K562 (cell line): Measurements from ENCODE around the gene ZCCHC24. TPM values are rescaled to one million over a fixed set of nuclear protein-coding genes. Genes with fewer than 3 reads are reported as not detected.

Source experiments
- ATAC-seq: fragments of 200-7000 bp; cut with Tn5 transposase; 3 replicates; pipeline ENCODE4 v1.9.1; 2020; ENCODE audit warnings: moderate library complexity
- BruUV-seq: library from RNA; stranded (reverse); fragments of 400-500 nt; replicated peaks from 2 replicates; lab custom pipeline; 2021; lab: Mats Ljungman, UMichigan
- CTCF ChIA-PET: fragments of 300-600 bp; formaldehyde crosslinking; extraction: SDS; loops from one replicate; lab custom pipeline; 2021; ENCODE audit warnings: low intra/inter-chr PET ratio; lab: Yijun Ruan, JAX
- POLR2A ChIA-PET: fragments of 300-600, 350-650 bp; sonication (Branson Sonifier 250); formaldehyde crosslinking; extraction: SDS; loops from one replicate; lab custom pipeline; 2021; ENCODE audit warnings: antibody characterized with exemption, inconsistent platforms; lab: Yijun Ruan, JAX
- DNase-seq, 4 experiments: peaks; one replicate each; pipeline versions ENCODE4 v3.0.0 to v3.0.0-alpha.2; 2011 to 2018; ENCODE audit warnings: low spot score in 3 of 4, mixed read lengths in 3 of 4; ENCODE audit errors: extremely low read depth in 1 of 4
- FAIRE-seq: peaks from 2 replicates; lab custom pipeline; 2011; peaks lifted over from hg19 to GRCh38; lab: Jason Lieb, UNC
- H2AFZ ChIP-seq: 2 replicates; pipeline ENCODE4 v1.6.0; 2011; ENCODE audit warnings: low read depth, low read length, control low read depth, inconsistent platforms
- H3K27ac ChIP-seq: fragments of 200-600 bp; 3 replicates; pipeline ENCODE4 v1.8.0; 2011; ENCODE audit warnings: low read depth, mild to moderate bottlenecking, control low read depth, inconsistent platforms, low read length, moderate library complexity, mixed read lengths; ENCODE audit errors: extremely low read depth
- H3K27me3 ChIP-seq, 2 experiments: fragments of 300-600 bp in 1 of 2; 2 replicates in 1 of 2; 3 replicates in 1 of 2; pipeline versions ENCODE4 v1.6.0 to v1.8.0; 2011; ENCODE audit warnings: inconsistent platforms in 2 of 2, low read length in 2 of 2, mild to moderate bottlenecking in 1 of 2, mixed read lengths in 1 of 2, moderate library complexity in 1 of 2; ENCODE audit not compliant: control insufficient read depth in 2 of 2, insufficient read depth in 2 of 2
- H3K36me3 ChIP-seq: fragments of 300-600 bp; 3 replicates; pipeline ENCODE4 v1.8.0; 2011; ENCODE audit warnings: mild to moderate bottlenecking, low read length, inconsistent platforms; ENCODE audit not compliant: control insufficient read depth, insufficient read depth
- H3K4me1 ChIP-seq, 2 experiments: fragments of 200-600 bp in 1 of 2; replicated peaks in 1 of 2; 2 replicates in 1 of 2; 3 replicates in 1 of 2; pipeline versions ENCODE4 v1.5.1 to v1.8.0; 2011; ENCODE audit warnings: inconsistent platforms in 2 of 2, low read length in 2 of 2, mild to moderate bottlenecking in 1 of 2, mixed read lengths in 1 of 2, moderate library complexity in 1 of 2; ENCODE audit not compliant: control insufficient read depth in 2 of 2, insufficient read depth in 2 of 2
- H3K4me2 ChIP-seq: 2 replicates; pipeline ENCODE4 v1.6.1; 2011; ENCODE audit warnings: low read length, control low read depth, inconsistent platforms, mixed read lengths; ENCODE audit not compliant: insufficient read depth
- H3K4me3 ChIP-seq: fragments of 200-600 bp; sonication (generic), shearing (Covaris generic); 2 replicates; pipeline ENCODE4 v1.5.1; 2016; ENCODE audit warnings: control low read depth, inconsistent platforms
- H3K79me2 ChIP-seq: fragments of 200-600 bp; 3 replicates; pipeline ENCODE4 v1.8.0; 2011; ENCODE audit warnings: low read length, inconsistent platforms; ENCODE audit not compliant: control insufficient read depth, insufficient read depth
- H3K9ac ChIP-seq, 2 experiments: 2 replicates each; pipeline versions ENCODE4 v1.6.0 to v1.6.1; 2011; ENCODE audit warnings: low read depth in 2 of 2, low read length in 2 of 2, control low read depth in 1 of 2, inconsistent platforms in 1 of 2, mild to moderate bottlenecking in 1 of 2, mixed read lengths in 1 of 2; ENCODE audit not compliant: insufficient read depth in 1 of 2
- H3K9me1 ChIP-seq: one replicate; pipeline ENCODE4 v1.6.0; 2011; ENCODE audit warnings: inconsistent platforms, mild to moderate bottlenecking, low read length, moderate library complexity; ENCODE audit not compliant: control insufficient read depth, insufficient read depth
- H3K9me3 ChIP-seq: replicated peaks from 2 replicates; pipeline ENCODE4 v1.5.1; 2011; ENCODE audit warnings: low read depth, low read length, inconsistent platforms; ENCODE audit not compliant: control insufficient read depth, insufficient read depth
- H4K20me1 ChIP-seq: replicated peaks from 2 replicates; pipeline ENCODE4 v1.6.1; 2011; ENCODE audit warnings: low read length, inconsistent platforms, mixed read lengths; ENCODE audit not compliant: control insufficient read depth, insufficient read depth
- BCLAF1 ChIP-seq, 2 experiments: fragments of 450-650 bp in 1 of 2; IDR thresholded peaks; 2 replicates each; pipeline ENCODE4 v1.6.1; 2011 to 2017; ENCODE audit warnings: low read depth in 2 of 2, antibody characterized with exemption in 1 of 2, borderline replicate concordance in 1 of 2, low read length in 1 of 2, mild to moderate bottlenecking in 1 of 2, mixed read lengths in 1 of 2; ENCODE audit not compliant: control insufficient read depth in 1 of 2
- CHCHD3 ChIP-seq: fragments of 250-450 bp; sonication (Bioruptor Pico); IDR thresholded peaks from 2 replicates; pipeline ENCODE4 v2.1.2; 2022; ENCODE audit warnings: mild to moderate bottlenecking
- GABPA ChIP-seq: fragments of 200-800 bp; sonication (Bioruptor generic); conservative IDR thresholded peaks from 2 replicates; pipeline ENCODE4 v1.6.1; 2016; ENCODE audit warnings: low read depth, missing genetic modification characterization, missing compliant biosample characterization
- KLF1 ChIP-seq: fragments of 450-650 bp; IDR thresholded peaks from 2 replicates; pipeline ENCODE4 v1.6.1; 2016; ENCODE audit warnings: missing genetic modification characterization, missing compliant biosample characterization
- NCOA6 ChIP-seq: fragments of 450-650 bp; IDR thresholded peaks from 2 replicates; pipeline ENCODE4 v1.6.1; 2017; ENCODE audit warnings: mild to moderate bottlenecking
- OTX1 ChIP-seq: fragments of 450-650 bp; formaldehyde crosslinking; IDR thresholded peaks from 2 replicates; pipeline ENCODE4 v1.4.0; 2022; ENCODE audit warnings: mild to moderate bottlenecking
- RAD21 ChIP-seq, 2 experiments: fragments of 250-450 bp in 1 of 2; fragments of 450-650 bp in 1 of 2; sonication (Bioruptor Pico) in 1 of 2; formaldehyde crosslinking in 1 of 2; IDR thresholded peaks in 1 of 2; conservative IDR thresholded peaks in 1 of 2; 2 replicates each; pipeline versions ENCODE4 v1.4.0 to v1.8.0; 2020 to 2022; ENCODE audit warnings: mild to moderate bottlenecking in 2 of 2, moderate library complexity in 1 of 2
- SMAD1 ChIP-seq: fragments of 150-350 bp; IDR thresholded peaks from 2 replicates; pipeline ENCODE4 v1.6.1; 2014; ENCODE audit warnings: low read length, low read depth; ENCODE audit not compliant: partially characterized antibody
- TGIF2 ChIP-seq: sonication (generic); formaldehyde crosslinking; IDR thresholded peaks from 2 replicates; pipeline ENCODE4 v1.8.1; 2022; ENCODE audit warnings: mild to moderate bottlenecking, missing genetic modification reagents, moderate library complexity
- ZBTB17 ChIP-seq: fragments of 450-650 bp; formaldehyde crosslinking; IDR thresholded peaks from 2 replicates; pipeline ENCODE4 v1.4.0; 2020; ENCODE audit warnings: mild to moderate bottlenecking
- ZBTB5 ChIP-seq: fragments of 450-650 bp; IDR thresholded peaks from 2 replicates; pipeline ENCODE4 v1.6.1; 2017; ENCODE audit warnings: antibody characterized with exemption
- ZNF717 ChIP-seq: fragments of 250-450 bp; sonication (Bioruptor Pico); IDR thresholded peaks from 2 replicates; pipeline ENCODE4 v1.5.0; 2021
- ZZZ3 ChIP-seq: fragments of 450-650 bp; IDR thresholded peaks from 2 replicates; pipeline ENCODE4 v1.6.1; 2016; ENCODE audit warnings: antibody characterized with exemption, mild to moderate bottlenecking, moderate library complexity
- WGBS: fragments of 100-300 bp; shearing (Covaris generic); methylation state at CpG from one replicate; pipeline ENCODE4 v1.1.6; 2016; ENCODE audit warnings: low coverage, mixed read lengths; ENCODE audit not compliant: insufficient coverage; ENCODE audit errors: missing lambda C conversion rate; 5-methylcytosine and 5-hydroxymethylcytosine counted together
- in situ Hi-C: fragments of 300-500 bp; cut with MboI; formaldehyde crosslinking; loops from 4 replicates; pipeline ENCODE4 v1.15.0; 2018; ENCODE audit warnings: inconsistent platforms, mixed read lengths
- intact Hi-C: fragments of 100-400 bp; cut with micrococcal nuclease; formaldehyde crosslinking; loops from 2 replicates; pipeline ENCODE4 v1.14.2; 2022
- polyA plus RNA-seq, 8 experiments: library from polyadenylated mRNA; depleted of rRNA in 4 of 8; stranded (reverse) in 5 of 8; unstranded in 3 of 8; fragments of >200 nt; fragmentation: Nextera tagmentation in 2 of 8; fragmentation: Illumina TruSeq in 1 of 8; extraction: Ambion mirVana in 2 of 8; extraction: Trizol in 1 of 8; gene quantifications; 2 replicates each; pipeline versions ENCODE4 v1.2.1 to v1.2.3, GENCODE V29; 2011 to 2014; ENCODE audit warnings: inconsistent platforms in 1 of 8, missing spikeins in 1 of 8
- total RNA-seq, 7 experiments: library from RNA; depleted of rRNA in 6 of 7; stranded (reverse); fragments of >200 nt in 6 of 7; fragmentation: Illumina TruSeq in 2 of 7; extraction: Trizol in 2 of 7; gene quantifications; 2 replicates each; pipeline versions ENCODE4 v1.2.1 to v1.2.3, GENCODE V29; 2011 to 2021; ENCODE audit warnings: low replicate concordance in 1 of 7
- TF ChIP-seq, protein P1 (sequence below): fragments of 450-650 bp; conservative IDR thresholded peaks from 2 replicates; pipeline ENCODE4 v1.6.1; 2016; ENCODE audit warnings: missing genetic modification characterization, low read depth, mild to moderate bottlenecking, control low read depth, missing compliant biosample characterization

The ZCCHC24 gene
- total and polyA plus RNA-seq, 9 of the 15 experiments (the other 6 are each of a cell fraction or from before 2014, with no cell fraction given): 0.84 to 11.0 (median 4.6) TPM

DNA sequence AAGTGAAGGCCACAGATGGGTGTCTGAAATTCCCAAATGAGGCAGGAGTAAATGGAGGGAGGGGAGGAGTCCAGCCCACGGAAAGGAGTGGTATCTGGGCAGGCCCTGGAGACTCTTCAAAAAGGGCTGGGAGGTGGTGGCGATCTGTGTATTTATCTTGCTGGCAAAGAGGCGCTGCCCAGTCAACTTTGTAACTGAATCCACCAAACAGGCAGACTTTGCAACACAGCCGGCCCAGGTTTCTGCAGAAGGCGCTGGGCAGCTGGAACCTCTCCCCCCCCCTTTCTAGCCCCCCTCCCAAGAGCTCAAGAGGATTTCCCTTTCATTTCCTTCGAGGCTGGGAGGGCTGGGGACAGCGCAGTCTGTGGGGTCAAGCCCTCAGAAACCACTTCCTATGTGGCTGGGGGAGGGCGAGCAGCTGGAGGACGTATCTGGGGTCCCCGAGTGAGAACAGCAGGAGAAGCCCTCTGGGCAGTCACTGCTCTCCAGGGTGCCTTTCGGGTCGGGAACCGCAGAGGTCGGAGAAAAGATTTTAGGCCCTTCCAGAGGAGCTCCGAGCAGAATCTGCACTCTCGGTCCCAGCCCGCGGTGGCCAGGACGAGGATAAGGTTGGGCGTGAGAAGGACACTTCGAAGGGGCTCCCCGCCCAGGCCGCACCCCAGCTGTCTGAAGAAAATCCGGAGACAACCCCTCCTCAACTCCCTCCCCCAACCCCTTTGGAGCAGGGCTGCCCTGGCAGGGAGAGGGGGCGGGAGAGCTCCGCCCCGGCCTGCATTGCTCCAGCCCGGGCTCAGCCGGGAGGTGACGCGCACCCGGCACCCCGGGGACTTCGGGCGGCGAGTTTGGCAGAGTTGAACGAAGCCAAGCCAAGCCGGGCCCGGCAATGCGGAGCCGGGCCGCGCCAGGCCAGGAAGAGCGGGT, 965 bp downstream of the ZCCHC24 start:
- Histone ChIP-seq H3K79me2 (peaks cover 16% of the 10 kb centered on the region; the same call in 2 of the 3 replicates), H3K27ac (peak overlapping the region; percentile 50; the same call in 2 of the 3 replicates), H3K9me3 (no peaks in the 10 kb centered on the region), H3K36me3 (no peaks in the 10 kb centered on the region), H2AFZ (peak overlapping the region; percentile 80), H4K20me1 (peaks cover 17% of the 10 kb centered on the region; the same call in 1 of the 2 replicates), H3K4me3 (peak overlapping the region; percentile 59), H3K9me1 (peaks cover 12% of the 10 kb centered on the region), H3K4me1 (peaks cover 40 to 53% of the 10 kb centered on the region in 2 experiments), H3K27me3 (no peaks in the 10 kb centered on the region), H3K4me2 (peak overlapping the region; percentile 84), H3K9ac (peak overlapping the region; percentile 53 to 94; a peak in 3 of 4 replicates)
- ChIA-PET CTCF (no interaction called here), POLR2A (interaction anchor here (0.6 to 3.2 kb wide), 12 partner anchors 9 to 1425 kb away, joined by 3 to 11 read pairs (median 4); partner anchors contain the start of gene PPIF)
- FAIRE-seq (no peak), DNase-seq (peak; percentile 74 to 79 (median 75)), ATAC-seq (peak; percentile 31)
- intact Hi-C loops: loop anchor here (2.0 kb wide), 1 partner anchor 54 kb away; no protein-coding TSS in a partner anchor
- BruUV-seq: no TSS peak
- in situ Hi-C loops: no loop called here
- 3% methylated on average over 42 of the region's 44 CpGs for WGBS
- TF ChIP-seq ZZZ3 (no peak), ZBTB17 (CRISPR knock-in tag) (peak; percentile 87), RAD21 (CRISPR knock-in tag; conservative IDR thresholded peaks at IDR 0.05 in 1 of 2, IDR thresholded peaks at IDR 0.05 in 1 of 2) (no peak), ZNF717 (CRISPR knock-in tag) (no peak), CHCHD3 (CRISPR knock-in tag) (no peak), ZBTB5 (no peak), TGIF2 (CRISPR knock-in tag) (no peak), GABPA (tag) (peak; percentile 56; the same call in 1 of the 2 replicates), KLF1 (no peak), BCLAF1 (IDR thresholded peaks at IDR 0.05; ENCODE audit: borderline replicate concordance in 1 of 2, control insufficient read depth in 1 of 2, low read depth in 2 of 2, low read length in 1 of 2) (no peak), OTX1 (no peak), SMAD1 (no peak), NCOA6 (no peak)
- TF ChIP-seq, protein P1, sequence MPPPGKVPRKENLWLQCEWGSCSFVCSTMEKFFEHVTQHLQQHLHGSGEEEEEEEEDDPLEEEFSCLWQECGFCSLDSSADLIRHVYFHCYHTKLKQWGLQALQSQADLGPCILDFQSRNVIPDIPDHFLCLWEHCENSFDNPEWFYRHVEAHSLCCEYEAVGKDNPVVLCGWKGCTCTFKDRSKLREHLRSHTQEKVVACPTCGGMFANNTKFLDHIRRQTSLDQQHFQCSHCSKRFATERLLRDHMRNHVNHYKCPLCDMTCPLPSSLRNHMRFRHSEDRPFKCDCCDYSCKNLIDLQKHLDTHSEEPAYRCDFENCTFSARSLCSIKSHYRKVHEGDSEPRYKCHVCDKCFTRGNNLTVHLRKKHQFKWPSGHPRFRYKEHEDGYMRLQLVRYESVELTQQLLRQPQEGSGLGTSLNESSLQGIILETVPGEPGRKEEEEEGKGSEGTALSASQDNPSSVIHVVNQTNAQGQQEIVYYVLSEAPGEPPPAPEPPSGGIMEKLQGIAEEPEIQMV: no peak
